GM12872 (cell line): ENCODE data around the gene ZCCHC7.

Source experiments
- CTCF ChIP-seq: IDR thresholded peaks from 3 replicates; pipeline ENCODE4 v1.5.1; 2011; ENCODE audit warnings: low read depth, mild to moderate bottlenecking, low read length, moderate library complexity; ENCODE audit not compliant: insufficient read depth

Gene ZCCHC7

GRCh38 chr9:37342895-37343294 is 222.5 kb downstream of the ZCCHC7 start:
- TF ChIP-seq CTCF: no peak

- no peak for TF ChIP-seq CTCF
Measured at GRCh38 chr9:37343724-37344123, 223.3 kb downstream of the ZCCHC7 start.

DNA sequence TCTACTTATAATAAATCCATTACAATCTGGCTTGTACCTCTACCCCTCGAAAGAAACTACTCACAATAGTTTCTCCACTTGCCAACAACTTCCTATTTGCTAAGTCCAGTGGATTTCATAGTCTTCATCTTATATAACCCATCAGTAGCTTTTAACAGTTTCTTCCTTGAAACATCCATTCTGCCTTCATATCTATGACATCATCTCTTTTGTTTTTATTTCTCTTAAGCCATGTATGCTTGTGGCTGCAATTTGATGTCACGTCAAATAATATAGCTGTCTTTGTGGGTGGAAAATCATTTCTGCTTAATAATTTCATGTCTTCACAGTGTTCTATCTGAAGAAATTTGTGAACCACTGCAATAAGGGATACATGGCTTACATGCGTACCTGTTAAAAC is 224.7 kb downstream of the ZCCHC7 start:
- TF ChIP-seq CTCF: no peak

DNA sequence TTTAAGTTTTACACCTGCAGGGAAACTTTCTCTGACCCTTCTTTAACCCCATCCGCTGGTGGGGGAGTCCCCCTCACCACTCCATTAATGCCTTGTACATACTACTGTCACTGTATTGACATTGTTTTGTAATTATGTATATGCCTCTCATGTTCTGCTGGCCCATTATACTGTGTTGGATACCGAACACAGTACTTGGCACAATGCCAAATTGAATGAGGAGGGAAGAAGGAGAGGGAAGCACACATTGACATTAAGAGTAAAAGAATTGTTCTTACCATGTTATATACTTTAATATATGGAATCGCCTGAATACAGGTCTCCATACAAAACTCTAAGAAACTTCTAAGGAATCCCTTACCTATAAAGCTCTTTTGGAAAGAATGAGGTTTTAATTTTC is 228.5 kb downstream of the ZCCHC7 start:
- no peak for TF ChIP-seq CTCF

- no peak for TF ChIP-seq CTCF
Measured at GRCh38 chr9:37350486-37351190, 230.3 kb downstream of the ZCCHC7 start.

DNA sequence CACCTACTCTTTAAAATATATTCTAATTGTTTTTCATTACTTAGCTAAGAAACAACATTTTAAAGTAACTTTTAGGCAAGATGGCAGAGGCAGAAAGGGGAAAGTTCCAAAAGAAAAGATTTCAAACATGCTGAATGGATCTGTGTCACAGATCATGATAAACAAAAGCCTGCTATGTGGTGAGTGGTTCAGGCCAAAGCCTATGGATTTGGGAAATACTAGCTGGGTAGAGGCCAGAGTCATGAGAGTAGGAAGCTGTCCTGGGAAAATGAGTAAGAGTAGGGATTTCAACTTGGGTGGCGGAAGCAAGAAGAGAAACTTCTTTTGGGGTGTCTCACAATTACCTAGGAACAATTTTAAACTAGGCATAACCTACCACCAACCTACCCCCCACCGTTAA is 233.4 kb downstream of the ZCCHC7 start:
- TF ChIP-seq CTCF: no peak

GRCh38 chr9:37362430-37362829 is 242.1 kb downstream of the ZCCHC7 start:
- TF ChIP-seq CTCF: no peak

GRCh38 chr9:37363124-37363523 is 242.8 kb downstream of the ZCCHC7 start:
- no peak for TF ChIP-seq CTCF
